ENCODE data around the gene AATK.

Gene AATK

DNA sequence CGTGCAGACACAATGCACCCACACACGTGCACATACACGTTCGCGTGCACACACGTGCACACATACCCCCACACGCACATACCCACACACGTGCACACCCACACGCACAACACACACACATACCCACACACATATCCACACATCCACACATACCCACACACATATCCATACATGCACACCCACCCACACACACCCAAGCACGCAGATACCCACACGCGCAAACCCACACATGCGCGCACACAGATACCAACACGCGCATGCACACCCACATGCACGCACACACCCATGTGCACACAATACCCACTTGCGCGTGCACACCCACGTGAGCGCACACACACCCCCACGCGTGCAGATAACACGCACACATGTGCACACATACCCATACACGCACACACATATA is 27.5 kb downstream of the AATK start:
- CTCF ChIA-PET, result no interaction called here
- no peak for DNase-seq (ENCODE audit: extremely low spot score)
- POLR2A ChIA-PET, result no interaction called here
- no peak for TF ChIP-seq TARDBP (IDR thresholded peaks at IDR 0.05)
- TF ChIP-seq ZNF384 (IDR thresholded peaks at IDR 0.05), result no peak
- TF ChIP-seq LEF1 (IDR thresholded peaks at IDR 0.05; ENCODE audit: borderline replicate concordance), result no peak
- no peak for TF ChIP-seq BHLHE40 (IDR thresholded peaks at IDR 0.05; ENCODE audit: borderline replicate concordance)
- no peak for TF ChIP-seq ARNT (IDR thresholded peaks at IDR 0.05)
- TF ChIP-seq SUZ12 (IDR thresholded peaks at IDR 0.05), result no peak
- TF ChIP-seq ELF4 (IDR thresholded peaks at IDR 0.05), result no peak
- TF ChIP-seq FOXM1 (IDR thresholded peaks at IDR 0.05; ENCODE audit: borderline replicate concordance), result no peak
- TF ChIP-seq SP1 (IDR thresholded peaks at IDR 0.05), result no peak
- TF ChIP-seq, protein P1, sequence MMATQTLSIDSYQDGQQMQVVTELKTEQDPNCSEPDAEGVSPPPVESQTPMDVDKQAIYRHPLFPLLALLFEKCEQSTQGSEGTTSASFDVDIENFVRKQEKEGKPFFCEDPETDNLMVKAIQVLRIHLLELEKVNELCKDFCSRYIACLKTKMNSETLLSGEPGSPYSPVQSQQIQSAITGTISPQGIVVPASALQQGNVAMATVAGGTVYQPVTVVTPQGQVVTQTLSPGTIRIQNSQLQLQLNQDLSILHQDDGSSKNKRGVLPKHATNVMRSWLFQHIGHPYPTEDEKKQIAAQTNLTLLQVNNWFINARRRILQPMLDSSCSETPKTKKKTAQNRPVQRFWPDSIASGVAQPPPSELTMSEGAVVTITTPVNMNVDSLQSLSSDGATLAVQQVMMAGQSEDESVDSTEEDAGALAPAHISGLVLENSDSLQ (IDR thresholded peaks at IDR 0.05), result no peak
- TF ChIP-seq HDGF (IDR thresholded peaks at IDR 0.05; ENCODE audit: borderline replicate concordance), result no peak
- TF ChIP-seq FOXK2 (IDR thresholded peaks at IDR 0.05), result no peak
- no peak for TF ChIP-seq L3MBTL2 (conservative IDR thresholded peaks at IDR 0.05)
- TF ChIP-seq FOXA1 (IDR thresholded peaks at IDR 0.05), result no peak
- TF ChIP-seq CTBP1 (IDR thresholded peaks at IDR 0.05; ENCODE audit: borderline replicate concordance), result no peak
- TF ChIP-seq NFRKB (IDR thresholded peaks at IDR 0.05), result no peak

DNA sequence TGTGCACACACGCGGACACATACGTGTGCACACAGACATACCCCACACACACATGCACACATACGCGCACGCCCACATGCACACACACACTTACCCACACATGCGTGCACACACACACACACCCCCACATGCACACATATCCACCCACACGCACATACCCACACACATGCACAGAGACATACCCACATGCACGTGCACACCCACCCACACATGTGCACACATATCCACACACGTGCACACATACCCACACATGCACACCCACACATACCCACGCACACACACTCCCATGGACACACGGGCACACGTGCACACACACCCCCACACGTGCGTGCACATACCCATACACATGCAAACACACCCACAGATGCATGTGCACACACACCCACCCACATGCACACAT is 27.9 kb downstream of the AATK start:
- ChIA-PET POLR2A (no interaction called here), CTCF (no interaction called here)
- DNase-seq (ENCODE audit: extremely low spot score), result no peak
- no peak for TF ChIP-seq LEF1 (IDR thresholded peaks at IDR 0.05; ENCODE audit: borderline replicate concordance)
- TF ChIP-seq SP1 (IDR thresholded peaks at IDR 0.05), result no peak
- no peak for TF ChIP-seq ZNF384 (IDR thresholded peaks at IDR 0.05)
- TF ChIP-seq HDGF (IDR thresholded peaks at IDR 0.05; ENCODE audit: borderline replicate concordance), result no peak
- no peak for TF ChIP-seq NFRKB (IDR thresholded peaks at IDR 0.05)
- TF ChIP-seq FOXK2 (IDR thresholded peaks at IDR 0.05), result no peak
- TF ChIP-seq CTBP1 (IDR thresholded peaks at IDR 0.05; ENCODE audit: borderline replicate concordance), result no peak
- TF ChIP-seq, protein P1 (IDR thresholded peaks at IDR 0.05), result no peak
- TF ChIP-seq SUZ12 (IDR thresholded peaks at IDR 0.05), result no peak
- no peak for TF ChIP-seq FOXM1 (IDR thresholded peaks at IDR 0.05; ENCODE audit: borderline replicate concordance)

DNA sequence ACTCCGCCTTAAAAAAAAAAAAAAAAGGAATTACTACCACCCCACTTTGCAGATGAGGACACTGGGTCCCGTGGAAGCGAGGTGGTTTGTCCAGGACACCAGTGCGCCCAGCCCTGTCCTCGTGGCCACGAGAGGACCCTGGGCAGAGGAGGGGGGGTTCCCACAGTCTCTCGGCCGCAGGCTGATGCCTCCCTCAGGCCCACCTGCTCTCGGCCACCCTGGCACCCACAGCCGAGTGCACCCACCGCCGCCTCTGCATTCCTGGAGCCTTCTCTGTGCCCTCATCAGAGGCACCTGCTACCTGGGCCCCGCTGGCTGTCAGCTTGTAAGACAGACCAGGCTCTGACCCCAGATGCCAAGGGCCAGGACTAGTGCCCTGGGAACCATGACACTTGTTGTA is 28.8 kb downstream of the AATK start:
- ChIA-PET CTCF (no interaction called here), POLR2A (no interaction called here)
- no peak for TF ChIP-seq NFRKB (IDR thresholded peaks at IDR 0.05)
- TF ChIP-seq SP1 (IDR thresholded peaks at IDR 0.05), result no peak
- no peak for TF ChIP-seq FOXM1 (IDR thresholded peaks at IDR 0.05; ENCODE audit: borderline replicate concordance)
- no peak for TF ChIP-seq BHLHE40 (IDR thresholded peaks at IDR 0.05; ENCODE audit: borderline replicate concordance)
- no peak for TF ChIP-seq CTBP1 (IDR thresholded peaks at IDR 0.05; ENCODE audit: borderline replicate concordance)
- no peak for TF ChIP-seq HDGF (IDR thresholded peaks at IDR 0.05; ENCODE audit: borderline replicate concordance)
- no peak for TF ChIP-seq TARDBP (IDR thresholded peaks at IDR 0.05)
- TF ChIP-seq, protein P1 (IDR thresholded peaks at IDR 0.05), result no peak
- no peak for TF ChIP-seq FOXA1 (IDR thresholded peaks at IDR 0.05)
- TF ChIP-seq ZNF384 (IDR thresholded peaks at IDR 0.05), result no peak
- no peak for DNase-seq (ENCODE audit: extremely low spot score)

DNA sequence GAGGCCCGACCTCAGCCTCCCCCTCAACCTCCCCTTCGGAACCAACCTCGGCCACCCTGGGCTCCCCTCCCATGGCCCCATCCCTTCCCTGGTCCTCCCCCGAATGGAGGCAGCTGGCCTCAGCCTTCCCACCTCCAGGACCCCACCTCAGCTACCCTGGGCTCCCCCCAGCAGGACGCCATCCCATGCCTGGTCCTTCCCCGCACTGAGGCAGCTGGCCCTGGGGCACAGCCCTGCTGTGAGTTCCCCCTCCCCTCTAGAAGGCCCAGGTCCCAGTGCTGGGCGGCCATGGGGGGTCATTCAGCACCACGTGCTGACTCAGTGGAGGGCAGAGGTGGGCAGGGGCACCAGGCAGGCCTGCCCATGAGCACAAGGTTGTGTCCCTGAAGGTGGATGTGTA is 29.7 kb downstream of the AATK start:
- DNase-seq (ENCODE audit: extremely low spot score), result no peak
- POLR2A ChIA-PET, result no interaction called here
- TF ChIP-seq FOXK2 (IDR thresholded peaks at IDR 0.05) (no peak), ELF4 (IDR thresholded peaks at IDR 0.05) (no peak), CTBP1 (IDR thresholded peaks at IDR 0.05; ENCODE audit: borderline replicate concordance) (no peak), TARDBP (IDR thresholded peaks at IDR 0.05) (no peak)
- CTCF ChIA-PET, result no interaction called here

DNA sequence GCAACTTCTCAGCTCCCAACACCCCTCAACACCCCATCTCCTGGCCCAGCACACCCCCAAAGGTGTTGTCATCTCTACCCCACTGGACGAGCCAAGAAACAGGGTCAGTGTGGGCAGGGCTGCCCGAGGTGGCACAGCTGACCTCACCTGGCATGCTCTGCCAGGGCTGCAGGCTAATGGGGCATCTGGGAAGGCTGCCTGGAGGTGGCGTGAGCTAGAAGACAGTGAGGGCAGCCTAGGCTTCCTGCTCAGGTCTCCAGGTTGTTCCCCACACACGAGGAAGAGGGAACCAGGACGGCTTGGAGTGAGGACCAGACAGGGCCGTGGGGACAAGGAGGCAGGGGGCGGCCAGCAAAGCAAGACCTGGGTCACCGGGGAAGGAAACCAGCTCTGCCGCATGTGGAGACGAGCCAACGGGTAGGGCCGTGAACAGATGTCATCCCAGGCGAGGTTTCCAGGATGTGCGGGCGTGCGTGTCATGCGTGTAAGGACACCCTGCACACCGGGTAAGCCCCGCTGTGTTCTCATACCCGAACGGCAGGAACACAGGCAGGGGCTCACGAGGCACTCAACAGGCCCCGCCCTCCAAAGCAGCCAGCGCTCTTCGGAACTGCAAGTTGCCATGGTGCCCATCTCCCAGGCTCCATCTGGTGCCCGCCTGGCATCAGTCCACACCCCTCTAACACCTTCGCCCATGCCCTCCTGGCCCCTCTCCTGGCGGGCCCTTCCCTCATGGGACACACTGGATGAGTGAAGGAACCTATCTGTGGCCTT is 30.3 kb downstream of the AATK start:
- CTCF ChIA-PET, result interaction anchor here (0.8 to 0.9 kb wide), 2 partner anchors 14 to 110 kb away, joined by 3 read pairs; no protein-coding TSS in a partner anchor
- TF ChIP-seq ELF4 (IDR thresholded peaks at IDR 0.05) (no peak), ARNT (IDR thresholded peaks at IDR 0.05) (no peak)
- POLR2A ChIA-PET, result interaction anchor here (0.8 to 1.3 kb wide), 2 partner anchors 87 to 103 kb away, joined by 3 to 6 read pairs; partner anchors contain the start of genes CEP131, NDUFAF8 and TEPSIN
- DNase-seq (ENCODE audit: extremely low spot score), result no peak

DNA sequence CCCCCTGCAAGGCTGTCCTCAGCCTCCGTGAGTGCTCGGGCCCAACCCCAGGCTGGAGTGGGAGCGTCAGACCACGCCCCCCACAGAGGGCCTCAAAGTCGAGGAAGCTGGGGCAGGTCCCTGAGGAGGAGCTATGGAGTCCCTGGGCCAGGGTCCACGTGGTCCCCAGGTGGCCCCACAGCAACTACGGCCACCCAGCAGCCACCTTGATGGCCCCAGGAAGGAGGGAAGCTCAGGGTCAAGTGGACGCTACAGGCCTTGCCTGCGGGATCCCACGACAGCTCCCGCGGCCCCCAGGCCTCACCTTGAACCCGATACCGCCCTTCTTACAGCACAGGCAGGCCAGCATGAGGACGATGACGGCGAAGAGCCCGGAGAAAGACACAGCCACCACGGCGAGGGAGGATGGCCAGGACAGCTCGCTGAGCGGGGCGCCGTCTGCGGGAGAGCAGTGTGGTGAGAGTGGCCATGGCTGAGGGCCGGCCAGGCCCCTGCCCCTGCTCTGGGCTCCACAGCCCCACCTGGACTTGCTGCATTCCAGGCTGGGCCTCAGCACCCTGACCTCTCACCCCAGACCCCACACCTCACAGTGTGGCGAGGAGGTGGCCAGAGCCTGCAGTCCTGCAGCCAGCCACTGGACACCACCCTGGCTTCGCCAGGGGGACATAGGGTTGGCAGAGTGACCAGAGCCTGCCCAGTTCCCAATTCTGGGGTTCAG is 31.8 kb downstream of the AATK start:
- TF ChIP-seq ARNT (IDR thresholded peaks at IDR 0.05) (no peak), ELF4 (IDR thresholded peaks at IDR 0.05) (no peak), CTBP1 (IDR thresholded peaks at IDR 0.05; ENCODE audit: borderline replicate concordance) (no peak), L3MBTL2 (conservative IDR thresholded peaks at IDR 0.05) (no peak), FOXM1 (IDR thresholded peaks at IDR 0.05; ENCODE audit: borderline replicate concordance) (no peak), FOXA1 (IDR thresholded peaks at IDR 0.05) (no peak), SUZ12 (IDR thresholded peaks at IDR 0.05) (no peak), NFRKB (IDR thresholded peaks at IDR 0.05) (no peak), BHLHE40 (IDR thresholded peaks at IDR 0.05; ENCODE audit: borderline replicate concordance) (no peak)
- TF ChIP-seq, protein P1 (IDR thresholded peaks at IDR 0.05), result no peak
- ChIA-PET CTCF (interaction anchor here (0.6 kb wide), 1 partner anchor 66 kb away, joined by 3 read pairs; no protein-coding TSS in a partner anchor), POLR2A (interaction anchor here (1.1 to 1.3 kb wide), 2 partner anchors 105 to 112 kb away, joined by 3 to 6 read pairs; partner anchors contain the start of genes NDUFAF8 and TEPSIN)

More for the DNA sequence above, 31.8 kb downstream of the AATK start:
- DNase-seq (ENCODE audit: extremely low spot score), result no peak

Data from HEK293T (cell line).